Endothelial cell of umbilical vein (primary cell): ENCODE data around the gene ADCY9. TPM values are rescaled to one million over a fixed set of nuclear protein-coding genes. Genes with fewer than 3 reads are reported as not detected.

Experiments used
- BruUV-seq: library from RNA; stranded (reverse); fragments of 400-500 nt; replicated peaks from 2 replicates; lab custom pipeline; 2021; lab: Mats Ljungman, UMichigan
- CTCF ChIA-PET: fragments of 300-600, 350-600 bp; sonication (Branson Sonifier 250); formaldehyde crosslinking; loops from one replicate; lab custom pipeline; 2021; ENCODE audit warnings: antibody characterized with exemption, inconsistent platforms; lab: Charles Lee
- POLR2A ChIA-PET: fragments of 300-600, 350-600 bp; sonication (Branson Sonifier 250); formaldehyde crosslinking; loops from one replicate; lab custom pipeline; 2021; ENCODE audit warnings: antibody characterized with exemption, inconsistent platforms; lab: Charles Lee
- DNase-seq: peaks from one replicate; pipeline ENCODE4 v3.0.0-alpha.2; 2011; ENCODE audit warnings: low read depth, low spot score
- FAIRE-seq: peaks from 2 replicates; lab custom pipeline; 2011; peaks lifted over from hg19 to GRCh38; lab: Jason Lieb, UNC
- H2AFZ ChIP-seq: 2 replicates; pipeline ENCODE4 v1.6.0; 2012; ENCODE audit warnings: low read depth, low read length, control low read depth, inconsistent platforms
- H3K27ac ChIP-seq: 2 replicates; pipeline ENCODE4 v1.5.1; 2011; ENCODE audit warnings: low read depth, mild to moderate bottlenecking, control low read depth, low read length, moderate library complexity; ENCODE audit not compliant: insufficient read depth
- H3K27me3 ChIP-seq, 2 experiments: 2 replicates each; pipeline versions ENCODE4 v1.6.0 to v1.6.1; 2011; ENCODE audit warnings: low read length in 2 of 2, mixed read lengths in 1 of 2; ENCODE audit not compliant: control insufficient read depth in 2 of 2, insufficient read depth in 2 of 2
- H3K36me3 ChIP-seq, 2 experiments: 2 replicates in 1 of 2; 3 replicates in 1 of 2; pipeline ENCODE4 v1.5.1; 2011; ENCODE audit warnings: low read length in 2 of 2, mild to moderate bottlenecking in 1 of 2, moderate library complexity in 1 of 2; ENCODE audit not compliant: control insufficient read depth in 2 of 2, insufficient read depth in 2 of 2; ENCODE audit errors: extremely low read depth in 1 of 2
- H3K4me1 ChIP-seq: 3 replicates; pipeline ENCODE4 v1.5.1; 2011; ENCODE audit warnings: mild to moderate bottlenecking, low read length; ENCODE audit not compliant: control insufficient read depth, insufficient read depth; ENCODE audit errors: extremely low read depth
- H3K4me2 ChIP-seq: 2 replicates; pipeline ENCODE4 v1.6.1; 2011; ENCODE audit warnings: low read length, control low read depth, mixed read lengths; ENCODE audit not compliant: insufficient read depth
- H3K4me3 ChIP-seq, 3 experiments: fragments of 200-600 bp in 1 of 3; sonication (generic), shearing (Covaris generic) in 1 of 3; replicated peaks in 1 of 3; 2 replicates each; pipeline ENCODE4 v1.5.1; 2011 to 2016; ENCODE audit warnings: control low read depth in 3 of 3, low read length in 3 of 3, mild to moderate bottlenecking in 2 of 3, inconsistent platforms in 1 of 3, low read depth in 1 of 3, moderate library complexity in 1 of 3; ENCODE audit not compliant: insufficient read depth in 1 of 3
- H3K79me2 ChIP-seq: 2 replicates; pipeline ENCODE4 v1.6.0; 2012; ENCODE audit warnings: low read length, inconsistent platforms; ENCODE audit not compliant: control insufficient read depth, insufficient read depth
- H3K9ac ChIP-seq: replicated peaks from 2 replicates; pipeline ENCODE3; 2011; ENCODE audit warnings: low read length, control low read depth; ENCODE audit not compliant: insufficient read depth; ENCODE audit errors: extremely low read depth
- H3K9me1 ChIP-seq: replicated peaks from 3 replicates; pipeline ENCODE4 v1.6.0; 2011; ENCODE audit warnings: mild to moderate bottlenecking, low read length; ENCODE audit not compliant: control insufficient read depth, insufficient read depth; ENCODE audit errors: extremely low read depth
- H3K9me3 ChIP-seq: replicated peaks from 2 replicates; pipeline ENCODE4 v1.5.1; 2012; ENCODE audit warnings: low read length, inconsistent platforms; ENCODE audit not compliant: control insufficient read depth, insufficient read depth
- H4K20me1 ChIP-seq: replicated peaks from 2 replicates; pipeline ENCODE3; 2011; ENCODE audit warnings: mild to moderate bottlenecking, low read length; ENCODE audit not compliant: control insufficient read depth, insufficient read depth; ENCODE audit errors: extremely low read depth
- CTCF ChIP-seq, 2 donors: IDR thresholded peaks; 1 replicate in 1 of 2; 2 replicates in 1 of 2; pipeline ENCODE4 v1.5.1; 2011; ENCODE audit warnings: low read length in 2 of 2, mild to moderate bottlenecking in 2 of 2, moderate library complexity in 2 of 2, control low read depth in 1 of 2, inconsistent platforms in 1 of 2, low read depth in 1 of 2; ENCODE audit not compliant: insufficient read depth in 1 of 2; ENCODE audit errors: extremely low read depth in 1 of 2
- EZH2 ChIP-seq: IDR thresholded peaks from 2 replicates; pipeline ENCODE4 v1.6.1; 2012; ENCODE audit warnings: borderline replicate concordance, low read depth, mild to moderate bottlenecking, moderate library complexity, low read length, inconsistent platforms; ENCODE audit not compliant: severe bottlenecking
- FOS ChIP-seq: IDR thresholded peaks from 2 replicates; pipeline ENCODE4 v1.6.1; 2011; ENCODE audit warnings: mild to moderate bottlenecking, low read length, moderate library complexity, borderline replicate concordance; ENCODE audit not compliant: insufficient read depth
- GATA2 ChIP-seq: IDR thresholded peaks from 2 replicates; pipeline ENCODE4 v1.7.0; 2011; ENCODE audit warnings: low read depth, mild to moderate bottlenecking, moderate library complexity, mixed read lengths, low read length; ENCODE audit not compliant: insufficient read length, insufficient read depth
- JUN ChIP-seq: IDR thresholded peaks from 2 replicates; pipeline ENCODE4 v1.6.1; 2011; ENCODE audit warnings: borderline replicate concordance, low read depth; ENCODE audit not compliant: insufficient read length, insufficient read depth
- MAX ChIP-seq: IDR thresholded peaks from 2 replicates; pipeline ENCODE4 v1.6.1; 2011; ENCODE audit not compliant: insufficient read depth, insufficient read length
- MYC ChIP-seq: IDR thresholded peaks from one replicate; pipeline ENCODE4 v1.6.1; 2011; ENCODE audit warnings: mild to moderate bottlenecking, low read depth, low read length
- POLR2A ChIP-seq: IDR thresholded peaks from 2 replicates; pipeline ENCODE4 v1.6.1; 2012; ENCODE audit warnings: low read depth, mild to moderate bottlenecking, control low read depth, low read length
- POLR2AphosphoS5 ChIP-seq: IDR thresholded peaks from 2 replicates; pipeline ENCODE4 v1.6.1; 2012; ENCODE audit warnings: low read depth, mild to moderate bottlenecking, control low read depth, low read length, moderate library complexity; ENCODE audit not compliant: insufficient read depth
- dilution Hi-C: fragments of 300-500 bp; cut with MboI; formaldehyde crosslinking; loops from one replicate; pipeline ENCODE4 v1.15.0; 2019; ENCODE audit warnings: low sequenced_read_pairs; ENCODE audit not compliant: extremely low pct_ligation_motif_present
- intact Hi-C: fragments of 100-400 bp; cut with micrococcal nuclease; formaldehyde crosslinking; loops from one replicate; pipeline ENCODE4 v1.10.0; 2022
- polyA plus RNA-seq, 4 experiments: library from polyadenylated mRNA; depleted of rRNA in 3 of 4; stranded (reverse) in 3 of 4; unstranded in 1 of 4; fragments of >200 nt; gene quantifications; 2 replicates each; pipeline versions ENCODE4 v1.2.1 to v1.2.3, GENCODE V29; 2011 to 2012; ENCODE audit warnings: missing spikeins in 1 of 4
- total RNA-seq: library from RNA; stranded (reverse); gene quantifications from 2 replicates; pipeline ENCODE4 v1.2.3, GENCODE V29; 2021

Gene ADCY9
- total and polyA plus RNA-seq, 2 donors (not counting 3 experiments of a cell fraction or from before 2014, with no cell fraction given) = 6.8 to 14.0 TPM

DNA sequence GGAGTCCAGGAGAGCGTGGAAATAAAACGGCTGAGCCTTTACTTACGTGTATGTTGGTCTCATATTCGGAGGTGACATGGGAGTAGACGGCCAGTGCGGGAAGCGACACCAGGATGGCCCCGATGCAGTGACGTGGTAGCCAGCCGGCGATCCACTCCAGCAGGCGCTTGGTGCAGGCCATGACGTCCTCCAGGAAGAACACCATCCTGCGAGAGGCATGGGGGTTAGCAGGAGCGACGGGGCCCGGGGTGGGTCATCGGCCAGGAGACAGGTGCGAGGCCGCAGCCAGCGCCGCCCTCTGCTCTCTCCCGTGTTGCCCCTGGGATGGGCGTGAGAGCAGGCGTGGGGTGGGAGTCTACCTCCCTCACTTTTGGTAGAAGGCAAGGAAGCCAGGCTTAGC lies 137.2 kb downstream of the ADCY9 start:
- Histone ChIP-seq H4K20me1 (no peaks in the 10 kb centered on the region), H3K36me3 (no peaks in the 10 kb centered on the region), H3K9me3 (no peaks in the 10 kb centered on the region), H3K9ac (no peak overlapping the region), H3K4me3 (no peak overlapping the region), H2AFZ (no peak overlapping the region), H3K4me1 (no peaks in the 10 kb centered on the region), H3K4me2 (no peak overlapping the region), H3K27ac (no peak overlapping the region), H3K79me2 (no peaks in the 10 kb centered on the region), H3K9me1 (no peaks in the 10 kb centered on the region), H3K27me3 (no peaks in the 10 kb centered on the region)
- no TSS peak for BruUV-seq
- TF ChIP-seq FOS = no peak
- no peak for TF ChIP-seq MYC
- TF ChIP-seq JUN = no peak
- no peak for TF ChIP-seq GATA2
- TF ChIP-seq POLR2A = no peak
- no peak for TF ChIP-seq EZH2
- TF ChIP-seq CTCF (IDR thresholded peaks at IDR 0.05; ENCODE audit: extremely low read depth in 1 of 2, insufficient read depth in 1 of 2, low read depth in 1 of 2, low read length in 2 of 2) = no peak
- no peak for TF ChIP-seq POLR2AphosphoS5
- no peak for TF ChIP-seq MAX
- FAIRE-seq (no peak), DNase-seq (no peak)
- intact Hi-C loops (no loop called here), dilution Hi-C loops (no loop called here)
- ChIA-PET POLR2A (no interaction called here), CTCF (interaction anchor here (1.1 to 1.4 kb wide), 4 partner anchors 8 to 275 kb away, joined by 3 to 4 read pairs (median 3); no protein-coding TSS in a partner anchor)
